Measurements from ENCODE around the gene PAX8. TPM values are rescaled to one million over a fixed set of nuclear protein-coding genes. Genes with fewer than 3 reads are reported as not detected.

Gene PAX8
- total and polyA plus RNA-seq, 2 donors (not counting 1 experiment from before 2014, with no cell fraction given): 0.45 to 0.64 TPM

- Histone ChIP-seq H3K4me3 (ENCODE audit: control extremely low read depth in 1 of 5, extremely low read depth in 1 of 5, insufficient read depth in 1 of 5, low read depth in 2 of 5, low read length in 4 of 5) (no peak overlapping the region), H3K9ac (ENCODE audit: low read length) (no peak overlapping the region), H3K27me3 (replicated peaks in 1 of 4; ENCODE audit: control extremely low read depth in 1 of 4, control insufficient read depth in 3 of 4, insufficient read depth in 4 of 4, low read length in 3 of 4) (peaks cover 0 to 58% (median 46%) of the 10 kb centered on the region in 4 experiments), H3K4me1 (ENCODE audit: control insufficient read depth in 2 of 2, insufficient read depth in 2 of 2, low read length in 2 of 2) (peaks cover 33 to 40% of the 10 kb centered on the region in 2 donors), H3K4me2 (replicated peaks; ENCODE audit: low read depth, low read length, poor library complexity, severe bottlenecking) (no peak overlapping the region), H4K20me1 (ENCODE audit: control insufficient read depth, insufficient read depth, low read length, poor library complexity, severe bottlenecking) (no peaks in the 10 kb centered on the region), H2AFZ (ENCODE audit: insufficient read depth, low read depth, low read length, poor library complexity, severe bottlenecking) (no peak overlapping the region), H3K79me2 (ENCODE audit: control insufficient read depth, insufficient read depth, low read length) (no peaks in the 10 kb centered on the region), H3K9me3 (ENCODE audit: control extremely low read depth in 1 of 3, control insufficient read depth in 2 of 3, insufficient read depth in 1 of 3, low read length in 2 of 3) (peaks cover 0 to 19% (median 0%) of the 10 kb centered on the region in 3 donors), H3K27ac (ENCODE audit: low read length in 2 of 2) (no peak overlapping the region), H3K36me3 (replicated peaks in 1 of 2; ENCODE audit: control extremely low read depth in 1 of 2, control insufficient read depth in 1 of 2, extremely low read depth in 1 of 2, insufficient read depth in 2 of 2, low read length in 1 of 2) (no peaks in the 10 kb centered on the region)
- intact Hi-C loops (cut with micrococcal nuclease): no loop called here
- CTCF ChIA-PET: interaction anchor here (1.3 to 2.0 kb wide), 2 partner anchors 8 to 25 kb away, joined by 4 read pairs; no protein-coding TSS in a partner anchor
- WGBS (ENCODE audit: insufficient coverage): 78% methylated on average over 5 of the region's 9 CpGs
- POLR2A ChIA-PET: no interaction called here
- Mint-ChIP-seq H3K4me3 (no peak overlapping the region), H3K27ac (no peak overlapping the region), H3K4me1 (peaks cover 30% of the 10 kb centered on the region), H3K27me3 (peaks cover 66% of the 10 kb centered on the region), H3K9me3 (ENCODE audit: insufficient read depth) (no peaks in the 10 kb centered on the region)
- TF ChIP-seq, protein P1, sequence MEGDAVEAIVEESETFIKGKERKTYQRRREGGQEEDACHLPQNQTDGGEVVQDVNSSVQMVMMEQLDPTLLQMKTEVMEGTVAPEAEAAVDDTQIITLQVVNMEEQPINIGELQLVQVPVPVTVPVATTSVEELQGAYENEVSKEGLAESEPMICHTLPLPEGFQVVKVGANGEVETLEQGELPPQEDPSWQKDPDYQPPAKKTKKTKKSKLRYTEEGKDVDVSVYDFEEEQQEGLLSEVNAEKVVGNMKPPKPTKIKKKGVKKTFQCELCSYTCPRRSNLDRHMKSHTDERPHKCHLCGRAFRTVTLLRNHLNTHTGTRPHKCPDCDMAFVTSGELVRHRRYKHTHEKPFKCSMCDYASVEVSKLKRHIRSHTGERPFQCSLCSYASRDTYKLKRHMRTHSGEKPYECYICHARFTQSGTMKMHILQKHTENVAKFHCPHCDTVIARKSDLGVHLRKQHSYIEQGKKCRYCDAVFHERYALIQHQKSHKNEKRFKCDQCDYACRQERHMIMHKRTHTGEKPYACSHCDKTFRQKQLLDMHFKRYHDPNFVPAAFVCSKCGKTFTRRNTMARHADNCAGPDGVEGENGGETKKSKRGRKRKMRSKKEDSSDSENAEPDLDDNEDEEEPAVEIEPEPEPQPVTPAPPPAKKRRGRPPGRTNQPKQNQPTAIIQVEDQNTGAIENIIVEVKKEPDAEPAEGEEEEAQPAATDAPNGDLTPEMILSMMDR (IDR thresholded peaks at IDR 0.05): no peak
- no peak for TF ChIP-seq EZH2 (IDR thresholded peaks at IDR 0.05; ENCODE audit: borderline replicate concordance, insufficient read depth, low read depth, low read length, poor library complexity, severe bottlenecking)
- ATAC-seq (ENCODE audit: low read depth): no peak
- no peak for DNase-seq
Measured at GRCh38 chr2:113273981-113274380, 4.7 kb downstream of the PAX8 start.

DNA sequence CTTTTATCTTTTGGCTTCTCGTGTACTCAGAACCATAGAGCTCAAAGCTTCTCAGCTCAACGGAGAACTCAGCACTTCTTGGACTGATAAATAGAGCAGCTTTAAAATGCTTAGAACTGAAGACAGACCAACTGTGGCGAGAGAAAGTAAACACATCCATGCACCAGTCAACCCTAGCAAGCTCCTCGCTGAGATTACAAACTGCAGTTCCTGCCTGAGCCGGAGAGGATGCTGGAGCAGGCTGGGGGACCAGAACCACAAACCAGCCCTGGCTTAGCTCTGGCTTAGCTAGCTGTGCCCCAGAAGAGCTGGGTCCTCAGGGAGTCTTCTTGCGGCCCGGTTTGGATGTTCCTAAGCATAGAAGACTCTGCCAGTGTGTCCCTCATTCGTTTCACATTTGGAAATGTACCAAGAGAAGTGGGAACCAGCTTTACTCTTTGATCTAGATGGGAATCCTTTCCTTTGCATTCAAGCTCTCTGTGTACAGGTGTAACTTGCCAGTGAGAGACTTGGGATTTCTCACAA, 5.6 kb downstream of the PAX8 start:
- no peaks in the 10 kb centered on the region for H3K36me3 ChIP-seq (replicated peaks in 1 of 2; ENCODE audit: control extremely low read depth in 1 of 2, control insufficient read depth in 1 of 2, extremely low read depth in 1 of 2, insufficient read depth in 2 of 2, low read length in 1 of 2)

More for the DNA sequence above, 5.6 kb downstream of the PAX8 start:
- intact Hi-C loops (cut with micrococcal nuclease): no loop called here
- peak overlapping the region in 2 of 5 experiments; percentile 15 for H3K4me3 ChIP-seq (ENCODE audit: control extremely low read depth in 1 of 5, extremely low read depth in 1 of 5, insufficient read depth in 1 of 5, low read depth in 2 of 5, low read length in 4 of 5)
- 33% methylated on average over 7 of the region's 8 CpGs for WGBS (ENCODE audit: insufficient coverage)
- TF ChIP-seq, protein P1 (IDR thresholded peaks at IDR 0.05): no peak
- no peak for TF ChIP-seq EZH2 (IDR thresholded peaks at IDR 0.05; ENCODE audit: borderline replicate concordance, insufficient read depth, low read depth, low read length, poor library complexity, severe bottlenecking)
- H3K79me2 ChIP-seq (ENCODE audit: control insufficient read depth, insufficient read depth, low read length): no peaks in the 10 kb centered on the region
- H3K4me1 Mint-ChIP-seq: peaks cover 30% of the 10 kb centered on the region
- ChIA-PET POLR2A (no interaction called here), CTCF (interaction anchor here (1.0 to 2.0 kb wide), 5 partner anchors 9 to 135 kb away, joined by 3 to 4 read pairs (median 3); no protein-coding TSS in a partner anchor)
- H3K4me3 Mint-ChIP-seq: peak overlapping the region; percentile 72
- peaks cover 33 to 40% of the 10 kb centered on the region in 2 donors for H3K4me1 ChIP-seq (ENCODE audit: control insufficient read depth in 2 of 2, insufficient read depth in 2 of 2, low read length in 2 of 2)
- no peak overlapping the region for H3K27ac Mint-ChIP-seq
- no peak overlapping the region for H2AFZ ChIP-seq (ENCODE audit: insufficient read depth, low read depth, low read length, poor library complexity, severe bottlenecking)
- H4K20me1 ChIP-seq (ENCODE audit: control insufficient read depth, insufficient read depth, low read length, poor library complexity, severe bottlenecking): no peaks in the 10 kb centered on the region
- H3K9me3 Mint-ChIP-seq (ENCODE audit: insufficient read depth): no peaks in the 10 kb centered on the region
- DNase-seq: peak; percentile 60
- no peak overlapping the region for H3K27ac ChIP-seq (ENCODE audit: low read length in 2 of 2)
- peaks cover 0 to 49% (median 45%) of the 10 kb centered on the region in 4 experiments for H3K27me3 ChIP-seq (replicated peaks in 1 of 4; ENCODE audit: control extremely low read depth in 1 of 4, control insufficient read depth in 3 of 4, insufficient read depth in 4 of 4, low read length in 3 of 4)
- peaks cover 0 to 12% (median 0%) of the 10 kb centered on the region in 3 donors for H3K9me3 ChIP-seq (ENCODE audit: control extremely low read depth in 1 of 3, control insufficient read depth in 2 of 3, insufficient read depth in 1 of 3, low read length in 2 of 3)
- peaks cover 60% of the 10 kb centered on the region for H3K27me3 Mint-ChIP-seq
- H3K4me2 ChIP-seq (replicated peaks; ENCODE audit: low read depth, low read length, poor library complexity, severe bottlenecking): peak overlapping the region; percentile 50
- ATAC-seq (ENCODE audit: low read depth): peak; percentile 88
- no peak overlapping the region for H3K9ac ChIP-seq (ENCODE audit: low read length)
